DND-41 (cell line): ENCODE results near the gene MORF4L1.

Experiments used
- EZH2 ChIP-seq: IDR thresholded peaks from 3 replicates; pipeline ENCODE4 v1.6.1; 2012; ENCODE audit warnings: borderline replicate concordance, low read depth, mild to moderate bottlenecking, moderate library complexity, low read length, inconsistent platforms; ENCODE audit not compliant: severe bottlenecking
- TF ChIP-seq, protein P1 (sequence below): IDR thresholded peaks from 2 replicates; pipeline ENCODE4 v1.5.1; 2012; ENCODE audit warnings: borderline replicate concordance, low read length, moderate library complexity, mild to moderate bottlenecking; ENCODE audit not compliant: poor library complexity, severe bottlenecking; ENCODE audit errors: extremely low read depth

DNA sequence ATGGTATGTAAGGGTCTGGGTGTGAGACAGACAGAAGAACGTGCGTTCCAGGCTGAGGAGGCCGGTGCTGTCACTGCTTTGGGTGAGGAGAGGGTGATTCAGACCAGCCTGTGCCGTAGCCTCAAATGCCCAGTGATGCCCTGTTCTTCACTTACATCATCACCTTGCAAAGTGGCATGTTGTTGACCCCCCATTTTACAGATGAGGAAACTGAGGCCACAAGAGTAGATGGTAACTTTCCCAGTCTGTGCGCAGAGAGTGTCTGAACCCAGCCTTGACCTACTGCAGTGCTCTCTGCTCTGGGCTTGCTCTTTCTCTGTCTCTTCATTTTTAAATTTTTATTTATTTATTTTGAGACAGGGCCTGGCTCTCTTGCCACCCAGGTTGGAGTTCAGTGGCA, 73.8 kb downstream of the MORF4L1 start:
- no peak for TF ChIP-seq EZH2
- TF ChIP-seq, protein P1, sequence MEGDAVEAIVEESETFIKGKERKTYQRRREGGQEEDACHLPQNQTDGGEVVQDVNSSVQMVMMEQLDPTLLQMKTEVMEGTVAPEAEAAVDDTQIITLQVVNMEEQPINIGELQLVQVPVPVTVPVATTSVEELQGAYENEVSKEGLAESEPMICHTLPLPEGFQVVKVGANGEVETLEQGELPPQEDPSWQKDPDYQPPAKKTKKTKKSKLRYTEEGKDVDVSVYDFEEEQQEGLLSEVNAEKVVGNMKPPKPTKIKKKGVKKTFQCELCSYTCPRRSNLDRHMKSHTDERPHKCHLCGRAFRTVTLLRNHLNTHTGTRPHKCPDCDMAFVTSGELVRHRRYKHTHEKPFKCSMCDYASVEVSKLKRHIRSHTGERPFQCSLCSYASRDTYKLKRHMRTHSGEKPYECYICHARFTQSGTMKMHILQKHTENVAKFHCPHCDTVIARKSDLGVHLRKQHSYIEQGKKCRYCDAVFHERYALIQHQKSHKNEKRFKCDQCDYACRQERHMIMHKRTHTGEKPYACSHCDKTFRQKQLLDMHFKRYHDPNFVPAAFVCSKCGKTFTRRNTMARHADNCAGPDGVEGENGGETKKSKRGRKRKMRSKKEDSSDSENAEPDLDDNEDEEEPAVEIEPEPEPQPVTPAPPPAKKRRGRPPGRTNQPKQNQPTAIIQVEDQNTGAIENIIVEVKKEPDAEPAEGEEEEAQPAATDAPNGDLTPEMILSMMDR: no peak
